GM19099 (cell line): ENCODE results near the gene GPBP1.

ENCODE experiments used
- POLR2A ChIP-seq: IDR thresholded peaks from 3 replicates; pipeline ENCODE4 v1.6.1; 2011; ENCODE audit warnings: low read depth; ENCODE audit not compliant: insufficient read length; ENCODE audit errors: extremely low read depth

The GPBP1 gene

GRCh38 chr5:57231607-57232006 is 57.7 kb downstream of the GPBP1 start:
- no peak for TF ChIP-seq POLR2A

- no peak for TF ChIP-seq POLR2A
These were observed 58.6 kb downstream of the GPBP1 start for GRCh38 chr5:57232293-57233033.

- no peak for TF ChIP-seq POLR2A
These were observed 69.7 kb downstream of the GPBP1 start for GRCh38 chr5:57243286-57244137.

GRCh38 chr5:57244331-57244730 is 70.5 kb downstream of the GPBP1 start:
- no peak for TF ChIP-seq POLR2A

GRCh38 chr5:57246426-57246825 is 72.6 kb downstream of the GPBP1 start:
- no peak for TF ChIP-seq POLR2A

GRCh38 chr5:57247765-57248164 is 73.9 kb downstream of the GPBP1 start:
- TF ChIP-seq POLR2A: no peak

- TF ChIP-seq POLR2A: no peak
These were observed 75.5 kb downstream of the GPBP1 start for GRCh38 chr5:57249265-57249874.

- no peak for TF ChIP-seq POLR2A
These were observed 84.2 kb downstream of the GPBP1 start for GRCh38 chr5:57258052-57258451.

- TF ChIP-seq POLR2A: no peak
These were observed 85.1 kb downstream of the GPBP1 start for GRCh38 chr5:57258943-57259342.

GRCh38 chr5:57259704-57260103 is 85.8 kb downstream of the GPBP1 start:
- TF ChIP-seq POLR2A: no peak

GRCh38 chr5:57262541-57262940 is 88.7 kb downstream of the GPBP1 start:
- no peak for TF ChIP-seq POLR2A

- TF ChIP-seq POLR2A: no peak
These were observed 93.9 kb downstream of the GPBP1 start for GRCh38 chr5:57267805-57268204.

- TF ChIP-seq POLR2A: no peak
These were observed 102.5 kb downstream of the GPBP1 start for GRCh38 chr5:57276353-57276752.

- TF ChIP-seq POLR2A: no peak
These were observed 103.2 kb downstream of the GPBP1 start for GRCh38 chr5:57277085-57277484.

- TF ChIP-seq POLR2A: no peak
These were observed 107.0 kb downstream of the GPBP1 start for GRCh38 chr5:57280853-57281252.

GRCh38 chr5:57291894-57292293 is 118.0 kb downstream of the GPBP1 start:
- TF ChIP-seq POLR2A: no peak

- no peak for TF ChIP-seq POLR2A
These were observed 118.5 kb downstream of the GPBP1 start for GRCh38 chr5:57292336-57292735.
